ENCODE measurements around the gene NPAS1.

DNA sequence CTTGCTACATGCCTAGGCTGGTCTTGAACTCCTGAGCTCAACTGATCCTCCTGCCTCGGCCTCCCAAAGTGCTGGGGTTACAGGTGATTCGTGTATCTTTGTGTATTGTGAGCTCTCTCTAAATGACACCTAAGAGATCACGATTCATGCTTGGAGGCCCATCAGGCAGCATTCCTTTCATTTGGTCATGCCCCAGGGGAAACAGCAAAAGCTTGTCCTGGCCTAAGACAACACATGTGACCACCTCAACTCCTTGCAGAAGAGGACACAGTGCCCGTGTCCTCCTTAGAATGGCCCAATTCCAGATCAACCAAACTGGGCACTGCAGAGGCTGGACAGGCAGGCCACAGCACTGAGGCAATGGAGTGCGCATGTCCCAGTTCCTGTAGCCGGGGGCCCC lies 61.5 kb downstream of the NPAS1 start:
- TF ChIP-seq CTCF (optimal IDR thresholded peaks at IDR 0.05 in 1 of 3, IDR thresholded peaks at IDR 0.05 in 1 of 3, conservative IDR thresholded peaks at IDR 0.05 in 1 of 3; ENCODE audit: extremely low read depth in 1 of 3, insufficient read depth in 2 of 3, low read length in 3 of 3) = no peak
- no peak for TF ChIP-seq EZH2 (IDR thresholded peaks at IDR 0.05; ENCODE audit: low read length)
